GM10847 (cell line): ENCODE results near the gene PRR33.
A peak's percentile ranks its signal among the peaks of the same experiment; 100 is the strongest.

Source experiments
- POLR2A ChIP-seq: IDR thresholded peaks from 2 replicates; pipeline ENCODE4 v1.6.1; 2011; ENCODE audit not compliant: insufficient read length; ENCODE audit errors: extremely low read depth

PRR33 gene

GRCh38 chr11:1856306-1857005 is 35.2 kb downstream of the PRR33 start:
- no peak for TF ChIP-seq POLR2A

GRCh38 chr11:1855886-1856265 is 35.8 kb downstream of the PRR33 start:
- TF ChIP-seq POLR2A, result no peak

GRCh38 chr11:1854949-1855885 is 36.5 kb downstream of the PRR33 start:
- TF ChIP-seq POLR2A, result no peak

- peak; percentile 9 for TF ChIP-seq POLR2A
Observed at GRCh38 chr11:1854132-1854948, 37.4 kb downstream of the PRR33 start.

GRCh38 chr11:1853376-1854131 is 38.1 kb downstream of the PRR33 start:
- no peak for TF ChIP-seq POLR2A

GRCh38 chr11:1852877-1853276 is 38.8 kb downstream of the PRR33 start, which contains the start of gene LSP1:
LSP1 (plus strand) TSS chr11:1853084; CDS start chr11:1853145, 61 bp downstream.
- peak; percentile 76 for TF ChIP-seq POLR2A

- no peak for TF ChIP-seq POLR2A
Observed at GRCh38 chr11:1852271-1852876, 39.3 kb downstream of the PRR33 start.

GRCh38 chr11:1851468-1852180 is 40.1 kb downstream of the PRR33 start:
- no peak for TF ChIP-seq POLR2A

- TF ChIP-seq POLR2A, result no peak
Observed at GRCh38 chr11:1848640-1849430, 42.9 kb downstream of the PRR33 start.

GRCh38 chr11:1847926-1848639 is 43.6 kb downstream of the PRR33 start:
- TF ChIP-seq POLR2A, result no peak

GRCh38 chr11:1847006-1847735 is 44.5 kb downstream of the PRR33 start:
- TF ChIP-seq POLR2A, result no peak
